Measurements from ENCODE around the gene TMC8.
"Not testable (repeated sequence)": the region's sequence is repeated elsewhere in the genome, so short reads cannot be mapped to it uniquely, and the experiment has no call there.

The TMC8 gene

DNA sequence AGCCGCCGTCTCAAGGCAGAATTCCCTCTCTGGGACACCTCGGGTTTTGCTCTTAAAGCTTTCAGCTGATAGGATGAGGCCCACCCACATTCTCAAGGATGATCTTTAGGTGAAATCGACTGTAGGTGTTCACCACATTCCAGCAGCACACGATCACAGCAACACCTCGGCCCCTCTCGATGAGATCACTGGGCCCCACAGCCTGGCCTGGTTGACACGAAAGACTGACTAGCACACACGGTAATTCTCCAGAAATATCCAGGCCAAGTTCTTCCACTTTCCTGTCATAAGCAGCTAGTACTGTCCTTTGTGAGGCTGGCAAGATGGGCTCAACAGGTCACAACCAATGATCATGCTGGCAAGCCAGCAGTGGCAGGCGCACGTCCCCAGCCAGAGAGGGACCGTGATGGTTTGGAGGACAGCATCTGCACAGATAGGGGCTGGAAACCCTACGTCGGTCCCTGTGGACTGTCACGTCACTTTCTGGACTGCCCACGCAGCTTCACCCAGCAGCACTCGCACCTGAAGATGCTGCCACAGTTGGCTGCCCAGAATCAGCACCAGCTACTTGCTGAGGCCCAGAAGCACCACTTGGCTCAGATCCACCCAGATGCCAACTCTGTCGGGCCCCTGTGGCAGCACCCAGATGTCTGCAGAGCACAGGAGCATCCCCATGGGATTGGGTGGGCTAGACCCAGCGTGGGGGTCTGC, 19.4 kb upstream of the TMC8 start:
- DNase-seq, result no peak

DNA sequence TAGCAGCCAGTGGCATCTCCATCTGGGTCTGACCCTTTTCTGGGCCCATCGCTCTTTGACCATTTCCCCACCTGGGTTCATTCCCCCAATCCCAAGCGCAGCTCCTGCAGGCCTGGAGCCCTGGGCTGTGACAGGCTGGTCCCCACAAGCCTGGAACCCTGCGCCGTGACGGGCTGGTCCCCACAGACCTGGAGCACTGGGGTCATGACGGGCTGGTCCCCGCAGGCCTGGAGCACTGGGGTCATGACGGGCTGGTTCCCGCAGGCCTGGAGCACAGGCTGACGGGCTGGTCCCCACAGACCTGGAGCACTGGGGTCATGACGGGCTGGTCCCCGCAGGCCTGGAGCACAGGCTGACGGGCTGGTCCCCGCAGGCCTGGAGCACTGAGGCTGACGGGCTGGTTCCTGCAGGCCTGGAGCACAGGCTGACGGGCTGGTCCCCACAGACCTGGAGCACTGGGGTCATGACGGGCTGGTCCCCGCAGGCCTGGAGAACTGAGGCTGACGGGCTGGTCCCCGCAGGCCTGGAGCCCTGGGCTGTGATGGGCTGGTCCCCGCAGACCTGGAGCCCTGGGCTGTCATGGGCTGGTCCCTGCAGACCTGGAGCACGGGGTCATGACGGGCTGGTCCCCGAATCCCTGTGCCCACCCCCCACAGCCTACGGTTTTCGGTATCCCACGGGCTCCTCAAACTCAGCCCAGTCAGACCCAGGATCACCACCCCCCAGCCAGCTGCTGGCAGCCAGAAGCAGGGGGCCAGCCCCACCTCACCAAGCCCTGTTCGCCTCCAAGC, 18.6 kb upstream of the TMC8 start:
- no peak for DNase-seq

- no peak for DNase-seq
Measured at GRCh38 chr17:78112518-78113471, 17.8 kb upstream of the TMC8 start.

GRCh38 chr17:78113804-78114785, 16.5 kb upstream of the TMC8 start:
- no peak for DNase-seq

DNA sequence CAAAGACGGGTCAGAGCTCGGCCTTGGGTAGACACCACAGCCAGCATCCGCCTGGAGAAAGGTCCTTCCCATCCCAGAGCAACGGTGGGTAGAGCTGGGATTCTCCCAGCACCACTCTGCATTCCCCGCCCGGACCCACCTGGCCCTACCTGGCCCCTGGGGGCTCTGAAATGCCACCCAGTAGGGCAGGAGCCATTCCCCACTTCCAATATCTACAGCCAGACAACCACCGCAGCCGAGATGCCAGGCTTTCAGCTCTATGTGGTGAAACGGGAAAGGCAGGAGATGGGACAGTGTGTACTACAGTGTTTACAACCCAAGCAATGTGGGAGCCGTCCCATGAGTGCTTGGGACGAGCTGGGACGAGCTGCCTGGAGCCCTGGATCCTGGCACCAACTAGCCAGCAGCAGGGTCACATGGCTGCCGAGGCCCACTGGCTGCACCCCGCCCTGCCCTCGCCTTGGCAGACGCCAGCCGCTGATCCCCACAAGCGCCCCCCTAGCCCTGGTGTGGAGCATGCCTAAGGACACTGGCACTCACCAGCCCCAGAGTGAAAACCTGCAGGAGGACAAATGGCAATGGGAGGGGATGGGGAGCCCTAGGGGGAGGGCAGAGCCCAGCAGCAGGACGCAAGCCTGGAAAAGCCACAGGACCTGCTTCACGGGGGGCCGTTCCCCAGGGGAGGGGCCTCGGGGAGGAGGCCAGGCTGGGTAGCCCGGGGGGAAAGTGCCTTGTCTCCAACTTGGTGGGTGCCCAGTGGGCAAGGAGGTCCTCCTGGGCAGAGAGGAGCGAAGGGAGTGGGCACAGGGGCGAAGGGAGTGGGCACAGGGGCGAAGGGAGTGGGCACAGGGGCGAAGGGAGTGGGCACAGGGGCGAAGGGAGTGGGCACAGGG, 15.5 kb upstream of the TMC8 start:
- no peak for DNase-seq

DNA sequence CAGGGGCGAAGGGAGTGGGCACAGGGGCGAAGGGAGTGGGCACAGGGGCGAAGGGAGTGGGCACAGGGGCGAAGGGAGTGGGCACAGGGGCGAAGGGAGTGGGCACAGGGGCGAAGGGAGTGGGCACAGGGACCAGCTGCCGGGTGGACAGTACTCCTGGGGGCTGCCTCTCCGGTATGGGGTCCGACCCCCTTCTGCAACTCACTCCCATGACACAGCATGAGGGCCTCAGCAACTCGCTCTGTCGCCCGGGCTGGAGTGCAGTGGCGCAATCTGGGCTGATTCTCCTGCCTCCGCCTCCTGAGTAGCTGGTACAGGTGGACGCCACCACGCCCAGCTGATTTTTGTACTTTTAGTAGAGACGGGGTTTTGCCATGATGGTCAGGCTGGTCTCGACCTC, 14.8 kb upstream of the TMC8 start:
- not testable (repeated sequence) for DNase-seq

- no peak for DNase-seq
Measured at GRCh38 chr17:78116411-78116810, 14.2 kb upstream of the TMC8 start.

GRCh38 chr17:78117027-78117981, 13.3 kb upstream of the TMC8 start:
- DNase-seq, result peak; percentile 67

DNA sequence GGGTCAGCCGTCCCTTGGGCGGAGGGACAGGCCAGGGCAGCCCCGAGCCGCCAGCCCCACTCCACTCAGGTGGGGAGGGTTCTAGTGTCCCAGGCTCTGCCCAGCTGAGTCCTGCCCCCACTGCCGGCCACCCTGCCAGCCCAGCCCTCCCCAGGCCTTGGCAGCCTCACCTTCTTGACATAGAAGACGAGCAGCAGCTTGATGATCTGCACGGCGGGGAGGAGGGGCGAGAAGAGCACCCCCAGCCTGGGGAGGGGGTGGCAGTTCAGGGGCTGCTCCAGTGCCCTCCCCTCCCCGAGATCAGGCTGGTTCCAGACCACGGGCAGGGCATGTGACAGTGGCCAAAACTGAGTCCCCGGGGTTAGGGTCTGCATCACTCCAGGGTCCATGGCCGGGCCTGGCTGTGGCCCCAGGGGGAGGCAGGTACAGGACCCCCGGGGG, 11.8 kb upstream of the TMC8 start:
- DNase-seq, result no peak

DNA sequence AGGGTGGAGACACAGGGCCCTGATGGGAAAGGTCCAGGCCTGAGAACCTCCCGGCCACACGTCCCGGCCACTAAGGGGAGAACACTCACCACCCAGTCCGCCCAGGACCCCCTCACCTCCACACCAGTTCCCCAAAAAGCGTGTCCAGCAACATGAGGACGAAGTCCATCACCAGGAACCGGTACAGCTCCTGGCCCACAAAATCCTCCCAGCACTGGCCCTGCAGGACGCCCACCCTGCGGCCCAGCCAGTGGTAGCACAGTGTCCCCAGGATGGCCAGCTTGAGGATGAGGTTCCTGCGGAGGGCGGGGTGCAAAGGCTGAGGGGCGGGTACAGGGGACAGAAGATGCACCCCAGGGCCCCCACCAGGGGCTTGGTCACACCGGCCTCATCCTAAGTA, 10.0 kb upstream of the TMC8 start:
- no peak for DNase-seq

DNA sequence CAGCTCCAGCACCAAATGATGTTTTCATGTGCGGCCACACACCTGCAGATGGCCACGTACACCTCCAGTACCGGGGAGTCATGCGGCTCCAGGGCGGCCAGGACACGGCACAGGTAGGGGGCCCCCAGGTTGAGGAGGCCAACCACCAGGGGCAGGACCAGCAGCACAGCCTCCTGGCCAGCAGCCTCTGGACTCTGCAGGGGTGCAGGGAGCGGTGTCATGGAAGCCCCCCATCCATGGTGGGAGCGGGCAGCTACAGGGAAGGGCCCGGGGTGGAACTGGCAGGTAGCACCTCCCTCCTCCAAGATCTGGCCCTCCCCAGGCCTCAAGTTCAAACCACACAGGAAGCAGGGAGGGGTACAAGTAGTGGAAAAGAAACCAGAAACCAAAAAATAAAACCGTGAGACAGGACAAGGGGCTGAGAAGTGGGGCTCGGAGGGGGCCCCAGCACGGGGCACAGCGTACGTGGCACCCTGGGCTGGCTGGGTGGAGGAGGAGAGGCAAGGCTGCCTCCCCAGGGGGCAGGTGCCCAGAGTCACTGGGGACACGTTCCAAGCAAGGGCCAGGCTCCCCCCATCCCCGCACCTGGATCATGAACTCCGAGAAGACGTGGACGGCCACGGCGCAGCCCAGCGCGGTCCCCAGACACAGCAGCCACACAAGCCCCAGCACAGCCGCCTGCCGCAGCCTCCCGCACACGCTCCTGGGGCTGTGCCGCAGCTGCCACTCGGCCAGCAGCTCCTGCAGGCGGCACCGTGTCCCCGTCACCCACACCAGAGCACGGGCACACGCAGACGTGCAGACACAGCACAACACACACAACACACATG, 9.4 kb upstream of the TMC8 start:
- DNase-seq, result no peak

GRCh38 chr17:78121801-78122215, 8.8 kb upstream of the TMC8 start:
- no peak for DNase-seq

GRCh38 chr17:78122216-78122930, 8.2 kb upstream of the TMC8 start:
- DNase-seq, result no peak

DNA sequence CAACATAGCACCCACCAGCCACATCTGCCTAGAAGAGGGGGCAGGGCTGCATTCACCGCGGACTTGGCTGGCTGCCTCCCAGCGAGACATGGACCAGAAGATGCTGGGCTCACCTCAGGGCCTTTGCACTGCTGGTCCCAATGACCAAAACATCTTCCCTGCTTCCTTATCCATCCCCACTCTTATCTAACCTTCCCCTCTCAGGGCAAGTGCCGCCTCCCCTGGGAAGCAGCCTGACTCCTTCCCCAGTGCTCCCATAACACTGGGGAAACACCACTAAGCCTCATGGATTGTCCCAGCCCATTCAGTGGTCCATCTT, 7.7 kb upstream of the TMC8 start:
- no peak for DNase-seq

DNA sequence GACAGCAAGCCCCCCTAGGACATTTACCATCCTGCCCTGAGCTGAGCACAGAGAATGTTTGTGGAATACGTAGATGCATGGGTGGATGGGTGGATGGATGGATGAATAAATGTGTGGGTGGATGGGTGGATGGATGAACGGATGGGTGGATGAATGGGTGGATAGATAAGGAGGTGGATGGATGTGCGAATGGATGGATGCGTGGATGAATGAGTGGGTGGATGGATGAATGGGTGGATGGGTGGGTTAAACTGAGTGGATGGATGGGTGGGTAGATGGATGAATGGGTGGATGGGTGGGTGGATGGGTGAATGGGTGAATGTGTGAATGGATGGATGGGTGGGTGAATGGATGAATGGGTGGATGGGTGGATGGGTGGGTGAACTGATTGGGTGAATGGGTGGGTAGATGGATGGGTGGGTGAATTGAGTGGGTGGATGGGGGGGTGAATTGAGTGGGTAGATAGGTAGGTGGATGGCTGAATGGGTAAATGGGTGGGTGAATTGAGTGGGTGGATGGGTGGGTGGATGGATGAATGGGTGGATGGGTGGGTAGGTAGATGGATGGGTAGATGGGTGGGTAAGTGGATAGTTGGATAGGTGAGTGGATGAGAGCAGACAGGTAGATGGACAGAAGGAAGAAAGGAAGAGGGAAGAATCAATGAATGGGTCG, 7.2 kb upstream of the TMC8 start:
- DNase-seq, result no peak

GRCh38 chr17:78124081-78124835, 6.3 kb upstream of the TMC8 start:
- no peak for DNase-seq

DNA sequence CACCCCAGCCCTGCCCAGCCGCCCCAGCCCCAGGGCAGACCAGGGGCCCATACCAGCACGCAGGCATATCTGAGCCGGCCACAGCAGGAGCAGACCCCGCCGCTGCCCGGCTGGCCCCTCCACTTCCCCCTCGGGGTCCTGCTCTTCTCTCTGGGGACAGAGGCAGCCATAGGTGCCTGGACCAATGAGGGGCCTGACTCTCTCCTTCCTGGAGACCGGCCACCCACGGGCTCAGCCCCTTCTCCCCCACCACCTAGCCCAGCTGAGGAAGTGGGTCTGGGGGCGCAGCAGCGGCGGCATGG, 5.8 kb upstream of the TMC8 start:
- no peak for DNase-seq

Measured in NCI-H1092 (cell line).